HAP-1 (cell line): Measurements from ENCODE around the gene CALHM1.
"Not testable (repeated sequence)": the region's sequence is repeated elsewhere in the genome, so short reads cannot be mapped to it uniquely, and the experiment has no call there.

Source experiments
- DNase-seq, 2 experiments: peaks; one replicate each; pipeline ENCODE4 v3.0.0-alpha.2; 2016 to 2020; ENCODE audit warnings: low spot score in 2 of 2
- H3K27me3 ChIP-seq: fragments of 250-450 bp; sonication (Bioruptor Pico); 2 replicates; pipeline ENCODE4 v1.5.1; 2020; ENCODE audit warnings: low read depth, mild to moderate bottlenecking, moderate library complexity
- H3K36me3 ChIP-seq: fragments of 250-450 bp; sonication (Bioruptor Pico); replicated peaks from 2 replicates; pipeline ENCODE4 v1.5.1; 2020; ENCODE audit warnings: mild to moderate bottlenecking
- H3K4me1 ChIP-seq: fragments of 250-450 bp; sonication (Bioruptor Pico); 2 replicates; pipeline ENCODE4 v1.5.1; 2020; ENCODE audit warnings: mild to moderate bottlenecking
- H3K4me3 ChIP-seq: fragments of 250-450 bp; sonication (Bioruptor Pico); 2 replicates; pipeline ENCODE4 v1.5.1; 2020; ENCODE audit warnings: mild to moderate bottlenecking, moderate library complexity
- H3K9me3 ChIP-seq: fragments of 250-450 bp; sonication (Bioruptor Pico); 2 replicates; pipeline ENCODE4 v1.5.1; 2020; ENCODE audit warnings: mild to moderate bottlenecking, moderate library complexity
- in situ Hi-C: fragments of 300-500 bp; cut with MboI; formaldehyde crosslinking; loops from 3 replicates; pipeline ENCODE4 v1.14.3; 2020; ENCODE audit warnings: low sequenced_read_pairs, inconsistent platforms, mixed read lengths

The CALHM1 gene

GRCh38 chr10:103458720-103459119 is at the start of gene CALHM1:
TSS of gene CALHM1 (minus strand) at chr10:103458900. CDS start at chr10:103458751, 149 bp downstream.
- in situ Hi-C loops, result no loop called here
- no peak for DNase-seq
- no peaks in the 10 kb centered on the region for H3K9me3 ChIP-seq
- H3K36me3 ChIP-seq, result no peaks in the 10 kb centered on the region
- H3K4me1 ChIP-seq, result no peaks in the 10 kb centered on the region
- H3K4me3 ChIP-seq, result no peak within 1 kb of the TSS
- no peaks in the 10 kb centered on the region for H3K27me3 ChIP-seq

- 0 out of 2 replicates have a peak, but pooled peaks cover 2% of the 10 kb centered on the region for H3K4me1 ChIP-seq
- H3K4me3 ChIP-seq, result no peak overlapping the region
- in situ Hi-C loops, result no loop called here
- no peaks in the 10 kb centered on the region for H3K36me3 ChIP-seq
- DNase-seq, result no peak
- no peaks in the 10 kb centered on the region for H3K27me3 ChIP-seq
- no peaks in the 10 kb centered on the region; the same call in 1 of the 2 replicates for H3K9me3 ChIP-seq
These were observed 48.8 kb upstream of the CALHM1 start for GRCh38 chr10:103507235-103508191.

GRCh38 chr10:103506061-103506460 is 47.4 kb upstream of the CALHM1 start:
- Histone ChIP-seq H3K36me3 (no peaks in the 10 kb centered on the region), H3K4me1 (0 out of 2 replicates have a peak, but pooled peaks cover 2% of the 10 kb centered on the region), H3K4me3 (no peak overlapping the region), H3K9me3 (no peaks in the 10 kb centered on the region; the same call in 1 of the 2 replicates), H3K27me3 (no peaks in the 10 kb centered on the region)
- DNase-seq, result no peak
- in situ Hi-C loops, result no loop called here

- H3K27me3 ChIP-seq, result no peaks in the 10 kb centered on the region; the same call in 1 of the 2 replicates
- 0 out of 2 replicates have a peak, but pooled peaks cover 2% of the 10 kb centered on the region for H3K4me1 ChIP-seq
- H3K36me3 ChIP-seq, result no peaks in the 10 kb centered on the region
- no peak overlapping the region for H3K4me3 ChIP-seq
- DNase-seq, result no peak
- H3K9me3 ChIP-seq, result no peaks in the 10 kb centered on the region; the same call in 1 of the 2 replicates
- in situ Hi-C loops, result no loop called here
These were observed 45.6 kb upstream of the CALHM1 start for GRCh38 chr10:103504181-103504783.

- H3K27me3 ChIP-seq, H3K4me3 ChIP-seq, in situ Hi-C loops, H3K36me3 ChIP-seq, DNase-seq, H3K9me3 ChIP-seq, H3K4me1 ChIP-seq: not testable (repeated sequence)
These were observed 45.1 kb upstream of the CALHM1 start for GRCh38 chr10:103503777-103504176.

GRCh38 chr10:103502849-103503660 is 44.4 kb upstream of the CALHM1 start:
- Histone ChIP-seq H3K36me3 (no peaks in the 10 kb centered on the region), H3K27me3 (peaks cover 7% of the 10 kb centered on the region), H3K4me1 (0 out of 2 replicates have a peak, but pooled peaks cover 2% of the 10 kb centered on the region), H3K4me3 (no peak overlapping the region), H3K9me3 (no peaks in the 10 kb centered on the region; the same call in 1 of the 2 replicates)
- in situ Hi-C loops, result no loop called here
- no peak for DNase-seq

- in situ Hi-C loops, result no loop called here
- Histone ChIP-seq H3K4me3 (no peak overlapping the region), H3K27me3 (peaks cover 25% of the 10 kb centered on the region), H3K9me3 (no peaks in the 10 kb centered on the region; the same call in 1 of the 2 replicates), H3K4me1 (0 out of 2 replicates have a peak, but pooled peaks cover 2% of the 10 kb centered on the region), H3K36me3 (no peaks in the 10 kb centered on the region)
- DNase-seq, result no peak
These were observed 42.5 kb upstream of the CALHM1 start for GRCh38 chr10:103501186-103501585.

GRCh38 chr10:103500481-103500880 is 41.8 kb upstream of the CALHM1 start:
- no peak for DNase-seq
- no peak overlapping the region for H3K4me3 ChIP-seq
- H3K27me3 ChIP-seq, result peaks cover 28% of the 10 kb centered on the region
- H3K36me3 ChIP-seq, result no peaks in the 10 kb centered on the region
- H3K4me1 ChIP-seq, result 0 out of 2 replicates have a peak, but pooled peaks cover 2% of the 10 kb centered on the region
- no peaks in the 10 kb centered on the region; the same call in 1 of the 2 replicates for H3K9me3 ChIP-seq
- in situ Hi-C loops, result no loop called here

GRCh38 chr10:103499881-103500280 is 41.2 kb upstream of the CALHM1 start:
- Histone ChIP-seq H3K36me3 (no peaks in the 10 kb centered on the region), H3K9me3 (no peaks in the 10 kb centered on the region; the same call in 1 of the 2 replicates), H3K27me3 (peaks cover 32% of the 10 kb centered on the region), H3K4me3 (no peak overlapping the region), H3K4me1 (0 out of 2 replicates have a peak, but pooled peaks cover 2% of the 10 kb centered on the region)
- in situ Hi-C loops, result no loop called here
- no peak for DNase-seq

- peaks cover 40% of the 10 kb centered on the region for H3K27me3 ChIP-seq
- no peak overlapping the region for H3K4me3 ChIP-seq
- H3K4me1 ChIP-seq, result no peaks in the 10 kb centered on the region
- H3K36me3 ChIP-seq, result no peaks in the 10 kb centered on the region
- H3K9me3 ChIP-seq, result no peaks in the 10 kb centered on the region
- DNase-seq, result no peak
- in situ Hi-C loops, result no loop called here
These were observed 40.4 kb upstream of the CALHM1 start for GRCh38 chr10:103498936-103499638.

GRCh38 chr10:103497161-103497915 is 38.6 kb upstream of the CALHM1 start:
- Histone ChIP-seq H3K9me3 (no peaks in the 10 kb centered on the region), H3K36me3 (no peaks in the 10 kb centered on the region), H3K4me3 (no peak overlapping the region), H3K4me1 (no peaks in the 10 kb centered on the region), H3K27me3 (peaks cover 56% of the 10 kb centered on the region)
- in situ Hi-C loops, result no loop called here
- DNase-seq, result no peak

- Histone ChIP-seq H3K4me3 (no peak overlapping the region), H3K4me1 (no peaks in the 10 kb centered on the region), H3K36me3 (no peaks in the 10 kb centered on the region), H3K27me3 (peaks cover 57% of the 10 kb centered on the region), H3K9me3 (no peaks in the 10 kb centered on the region)
- DNase-seq, result no peak
- in situ Hi-C loops, result no loop called here
These were observed 36.6 kb upstream of the CALHM1 start for GRCh38 chr10:103495321-103495720.
